ENCODE results near the gene NELL2. TPM values are rescaled to one million over a fixed set of nuclear protein-coding genes. Genes with fewer than 3 reads are reported as not detected.
"Not testable (repeated sequence)": the region's sequence is repeated elsewhere in the genome, so short reads cannot be mapped to it uniquely, and the experiment has no call there.

NELL2 gene
- total RNA-seq, 1 donor from 2014 or later, result 24.0 TPM

DNA sequence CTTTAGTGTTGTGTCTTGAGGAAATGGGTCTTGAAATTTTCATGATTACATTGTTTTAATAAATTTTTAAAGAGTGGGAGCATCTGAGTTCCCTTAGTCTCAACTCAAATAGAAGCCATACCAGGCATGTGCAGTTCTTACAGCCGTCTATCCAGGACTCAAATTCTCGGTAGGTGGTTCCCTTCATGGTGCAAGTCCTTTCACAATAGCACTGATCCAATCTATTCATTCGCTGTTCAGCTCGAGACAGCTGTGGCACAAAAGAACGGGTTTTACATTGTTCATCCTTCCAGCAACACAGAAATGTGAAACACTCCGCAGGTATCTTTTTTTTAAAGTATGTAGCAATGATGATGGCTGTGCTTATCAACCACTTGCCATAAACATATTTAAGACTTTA is 100.2 kb downstream of the NELL2 start:
- DNase-seq, result no peak

GRCh38 chr12:44774815-44775411 is 101.2 kb downstream of the NELL2 start:
- DNase-seq, result no peak

- DNase-seq, result no peak
These were observed 104.6 kb downstream of the NELL2 start for GRCh38 chr12:44771485-44772021.

DNA sequence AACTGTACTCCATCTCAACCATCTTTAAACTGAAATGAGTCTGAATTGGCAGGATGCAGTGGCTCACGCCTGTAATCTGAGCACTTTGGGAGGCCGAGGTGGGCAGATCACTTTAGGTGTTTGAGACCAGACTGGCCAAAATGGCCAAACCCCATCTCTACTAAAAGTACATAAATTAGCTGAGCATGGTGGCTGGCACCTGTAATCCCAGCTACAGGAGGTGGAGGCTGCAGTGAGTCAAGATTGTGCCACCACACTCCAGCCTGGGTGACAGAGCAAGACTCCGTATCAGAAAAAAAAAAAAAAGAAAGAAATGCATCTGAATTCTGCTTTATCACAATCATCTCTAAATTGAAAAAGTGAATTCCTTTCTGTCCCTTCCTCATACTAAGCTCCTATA is 110.3 kb downstream of the NELL2 start:
- no peak for DNase-seq

GRCh38 chr12:44763021-44763420 is 113.1 kb downstream of the NELL2 start:
- no peak for DNase-seq

DNA sequence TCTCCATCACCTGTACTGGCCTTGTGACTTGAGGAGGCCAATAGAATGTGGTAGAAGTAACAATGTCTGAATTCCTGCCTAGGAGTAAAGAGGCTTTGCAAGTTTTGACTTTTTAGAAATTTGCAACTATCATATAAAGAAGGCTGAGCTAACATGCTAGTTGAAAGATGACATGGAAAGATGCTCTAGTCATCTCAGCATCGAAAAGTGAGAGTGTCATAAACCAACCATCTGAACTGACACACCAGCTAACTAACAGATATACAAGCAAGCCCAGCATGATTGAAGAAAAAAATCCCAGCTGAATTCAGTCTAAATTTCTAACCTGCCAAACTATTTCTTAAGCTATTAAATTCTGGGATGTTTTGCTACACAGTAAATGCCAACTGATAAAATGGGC is 116.8 kb downstream of the NELL2 start:
- DNase-seq, result no peak

- DNase-seq, result no peak
These were observed 125.6 kb downstream of the NELL2 start for GRCh38 chr12:44750468-44750867.

- no peak for DNase-seq
These were observed 126.5 kb downstream of the NELL2 start for GRCh38 chr12:44749566-44749965.

DNA sequence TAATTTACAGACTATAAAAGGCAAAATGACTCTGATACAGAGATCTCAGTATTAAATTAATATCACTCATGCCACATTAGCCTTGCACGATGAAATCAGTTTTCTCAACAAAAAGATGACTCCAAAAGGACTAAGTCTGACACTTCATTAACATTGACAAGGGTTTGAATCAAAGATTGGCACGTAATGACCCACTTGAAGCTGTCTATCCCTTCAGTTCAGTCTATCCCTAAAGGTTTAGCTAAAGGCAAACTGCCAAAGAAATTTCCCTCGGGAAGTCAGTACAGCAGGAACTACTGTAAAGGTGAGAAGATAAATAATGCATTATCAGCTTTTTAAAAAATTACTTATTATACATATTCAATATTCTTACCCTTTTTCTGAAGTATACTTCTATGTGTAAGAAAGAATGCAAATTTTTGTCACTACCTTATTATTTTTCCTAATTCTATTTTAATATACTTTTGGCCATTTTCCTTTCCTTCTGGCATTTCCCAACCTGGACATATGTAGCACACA is 127.1 kb downstream of the NELL2 start:
- no peak for DNase-seq

DNA sequence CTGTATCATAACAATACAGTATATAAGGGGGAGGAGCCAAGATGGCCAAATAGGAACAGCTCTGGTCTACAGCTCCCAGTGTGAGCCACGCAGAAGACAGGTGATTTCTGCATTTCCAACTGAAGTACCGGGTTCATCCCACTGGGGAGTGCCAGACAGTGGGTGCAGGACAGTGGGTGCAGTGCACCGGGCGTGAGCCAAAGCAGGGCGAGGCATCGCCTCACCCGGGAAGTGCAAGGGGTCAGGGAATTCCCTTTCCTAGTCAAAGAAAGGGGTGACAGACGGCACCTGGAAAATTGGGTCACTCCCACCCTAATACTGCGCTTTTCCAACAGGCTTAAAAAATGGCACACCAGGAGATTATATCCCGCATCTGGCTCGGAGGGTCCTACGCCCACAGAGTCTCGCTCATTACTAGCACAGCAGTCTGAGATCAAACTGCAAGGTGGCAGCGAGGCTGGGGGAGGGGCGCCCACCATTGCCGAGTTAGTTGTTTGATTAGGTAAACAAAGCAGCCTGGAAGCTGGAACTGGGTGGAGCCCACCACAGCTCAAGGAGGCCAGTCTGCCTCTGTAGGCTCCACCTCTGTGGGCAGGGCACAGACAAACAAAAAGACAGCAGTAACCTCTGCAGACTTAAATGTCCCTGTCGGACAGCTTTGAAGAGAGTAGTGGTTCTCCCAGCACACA is 134.7 kb downstream of the NELL2 start:
- not testable (repeated sequence) for DNase-seq

DNA sequence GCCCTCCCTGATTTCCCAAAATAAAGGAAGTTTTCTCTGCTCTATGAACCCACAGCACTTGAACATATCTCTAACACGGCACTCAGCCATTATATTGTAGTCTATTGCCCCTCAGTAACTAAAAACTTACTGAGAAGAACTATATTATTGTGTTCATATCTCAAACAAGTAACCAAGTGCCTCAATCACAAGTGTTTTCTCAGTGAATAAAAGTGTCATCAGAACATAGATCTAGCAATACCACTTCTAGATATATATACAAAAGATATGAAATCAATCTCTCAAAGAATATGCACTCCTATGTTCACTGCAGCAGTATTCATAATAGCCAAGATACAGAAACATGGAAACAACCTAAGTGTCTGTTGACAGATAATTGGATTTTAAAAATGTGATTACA is 138.1 kb downstream of the NELL2 start:
- DNase-seq, result no peak

DNA sequence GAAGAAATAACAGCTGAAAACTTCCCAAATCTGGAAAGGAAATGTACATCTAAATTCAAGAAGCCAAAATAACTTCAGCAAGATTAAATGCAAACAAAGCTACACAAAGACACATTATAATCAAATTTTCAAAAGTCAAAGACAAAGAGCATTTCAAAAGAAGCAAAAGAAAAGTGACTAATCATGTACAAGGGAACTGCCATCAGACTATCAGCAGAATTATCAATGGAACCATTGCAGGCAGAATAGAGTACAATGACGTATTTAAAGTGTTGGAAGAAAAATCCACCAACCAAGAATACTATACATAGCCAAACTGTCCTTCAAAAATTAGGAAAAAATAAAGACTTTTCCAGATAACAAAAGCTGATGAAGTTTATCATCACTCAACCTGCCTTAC is 147.5 kb downstream of the NELL2 start:
- DNase-seq, result no peak

GRCh38 chr12:44720265-44720664 is 155.8 kb downstream of the NELL2 start:
- no peak for DNase-seq

DNA sequence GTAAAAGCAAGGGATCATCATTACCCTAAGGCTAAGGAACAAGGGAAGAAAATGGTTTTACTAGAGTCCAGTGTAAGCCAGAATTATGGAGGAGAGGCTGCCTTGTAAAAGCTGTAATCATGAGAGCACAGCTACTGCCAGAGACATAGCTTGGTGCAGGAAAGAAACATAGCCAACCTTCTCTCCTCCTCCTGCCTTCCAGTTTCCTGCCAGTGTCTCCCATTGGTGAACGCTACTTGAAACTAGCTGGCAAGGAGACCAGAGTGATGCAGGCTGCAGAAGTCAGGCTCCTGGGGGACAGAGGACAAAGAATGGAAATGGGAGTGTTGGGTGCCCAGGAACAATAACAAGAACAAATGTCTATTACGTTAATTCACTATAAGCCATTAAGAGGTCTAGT is 158.5 kb downstream of the NELL2 start:
- no peak for DNase-seq

- no peak for DNase-seq
These were observed 159.4 kb downstream of the NELL2 start for GRCh38 chr12:44716711-44717110.

DNA sequence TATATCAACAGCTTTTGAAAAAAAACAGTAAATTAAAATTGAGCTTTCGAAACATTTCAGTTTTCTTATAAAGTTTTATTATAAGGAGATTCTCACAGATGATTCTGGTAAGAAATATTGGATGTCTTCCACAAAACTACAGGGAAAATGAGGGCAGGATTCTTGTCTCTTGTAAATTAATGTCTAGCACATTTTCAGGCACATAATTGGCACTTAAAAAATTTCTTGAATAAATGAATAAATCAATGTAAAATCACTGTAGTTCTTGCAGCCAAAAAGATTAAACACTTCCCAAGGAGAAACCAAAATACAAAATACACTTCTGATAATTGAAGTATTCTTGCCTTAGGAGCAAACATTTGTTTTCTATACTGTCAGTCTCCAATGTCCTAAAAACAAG is 164.4 kb downstream of the NELL2 start:
- no peak for DNase-seq

DNA sequence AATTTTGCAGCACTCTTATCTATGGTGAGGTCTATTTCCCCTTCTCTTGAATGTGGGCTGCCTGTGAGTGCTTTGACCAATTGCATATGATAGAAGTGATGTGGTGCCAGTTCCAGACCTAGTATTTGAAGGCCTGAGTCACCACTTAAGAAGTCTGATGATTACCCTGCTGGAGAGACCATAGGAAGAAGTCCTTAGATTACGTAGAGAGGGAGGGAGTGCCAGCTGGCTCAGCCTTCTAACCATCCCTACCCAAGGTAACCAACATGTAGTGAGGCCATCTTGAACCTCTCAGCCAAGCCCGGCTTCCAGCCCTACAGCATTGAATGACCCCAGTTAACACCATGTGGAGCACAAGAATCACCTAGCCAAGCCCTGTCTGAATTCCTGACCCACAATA is 166.9 kb downstream of the NELL2 start:
- DNase-seq, result no peak

DNA sequence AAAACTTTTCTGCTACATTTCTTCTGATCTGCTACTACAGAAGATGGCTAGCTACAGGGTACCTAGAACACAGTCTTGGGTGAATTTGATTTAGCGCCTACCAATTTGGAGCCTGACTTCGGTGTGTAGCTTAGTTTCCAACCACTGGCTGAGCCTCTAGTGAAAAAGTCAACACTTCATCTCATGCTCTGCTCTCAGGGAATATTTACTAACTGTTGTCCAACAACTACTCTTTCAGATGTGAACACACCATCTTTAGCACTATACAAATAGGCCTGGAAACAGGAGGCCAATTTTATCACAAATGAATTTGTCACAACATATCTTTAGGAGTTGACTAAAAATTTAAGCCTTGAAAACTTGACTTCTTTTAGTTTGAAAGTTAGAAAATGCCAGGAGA is 167.9 kb downstream of the NELL2 start:
- no peak for DNase-seq

DNA sequence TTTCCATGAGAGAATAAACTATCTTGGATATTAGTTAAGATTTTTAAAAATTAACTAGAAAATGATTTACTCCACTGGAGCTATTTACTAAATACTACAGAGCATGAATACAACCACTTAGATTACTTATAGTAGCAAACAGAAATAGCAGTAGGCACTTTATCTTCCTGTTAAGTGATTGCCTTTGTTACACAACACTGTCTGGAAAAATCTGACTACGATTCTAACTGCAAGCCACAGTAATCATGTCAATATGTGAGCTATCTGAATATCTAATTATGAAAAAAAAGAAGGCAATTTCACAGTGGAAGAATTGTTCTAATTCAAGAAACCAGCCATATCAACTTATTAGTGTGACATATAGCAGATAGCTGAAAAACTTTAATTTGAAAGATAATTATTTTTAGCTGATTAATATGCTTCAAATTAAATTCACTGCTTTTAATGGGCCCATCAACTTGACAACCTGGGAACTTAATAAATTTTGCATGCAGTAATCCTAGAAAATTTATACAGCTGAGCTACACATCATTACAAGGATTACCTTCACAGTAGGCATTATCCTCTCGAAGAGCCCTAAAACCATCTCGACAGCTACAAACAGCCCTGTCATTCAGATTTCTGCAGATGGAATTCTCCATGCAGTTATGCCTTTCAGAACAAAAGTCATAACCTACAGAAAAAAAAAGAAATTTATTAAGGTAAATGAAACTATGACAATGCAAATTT is 172.8 kb downstream of the NELL2 start:
- DNase-seq, result no peak

DNA sequence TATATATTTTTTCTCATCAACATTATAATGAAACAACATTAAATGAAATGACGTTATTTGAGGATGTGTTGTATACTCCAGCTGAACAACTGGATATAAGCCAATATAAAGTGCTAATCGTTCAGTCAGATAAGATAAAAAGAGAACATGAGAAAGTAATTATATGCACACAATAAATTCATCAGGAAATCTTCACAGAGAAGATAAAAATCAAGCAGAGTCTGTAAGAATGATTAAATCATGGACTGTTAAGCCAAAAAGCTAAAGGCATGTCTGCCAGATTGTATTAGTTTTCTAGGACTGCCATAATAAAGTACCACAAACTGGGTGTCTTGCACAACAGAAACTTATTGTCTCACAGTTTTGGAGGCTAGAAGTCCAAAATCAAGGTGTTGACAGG is 178.6 kb downstream of the NELL2 start:
- DNase-seq, result no peak

GRCh38 chr12:44696542-44696941 is 179.6 kb downstream of the NELL2 start:
- no peak for DNase-seq

- DNase-seq, result no peak
These were observed 182.1 kb downstream of the NELL2 start for GRCh38 chr12:44694017-44694416.

GRCh38 chr12:44689587-44689986 is 186.5 kb downstream of the NELL2 start:
- no peak for DNase-seq

Measured in tongue (tissue), 2 donors.